ENCODE data around the gene RBM17. TPM values are rescaled to one million over a fixed set of nuclear protein-coding genes. Genes with fewer than 3 reads are reported as not detected.
"Not testable (repeated sequence)": the region's sequence is repeated elsewhere in the genome, so short reads cannot be mapped to it uniquely, and the experiment has no call there.

Gene RBM17
- total RNA-seq, 1 experiment from 2014 or later, result 39.7 TPM

DNA sequence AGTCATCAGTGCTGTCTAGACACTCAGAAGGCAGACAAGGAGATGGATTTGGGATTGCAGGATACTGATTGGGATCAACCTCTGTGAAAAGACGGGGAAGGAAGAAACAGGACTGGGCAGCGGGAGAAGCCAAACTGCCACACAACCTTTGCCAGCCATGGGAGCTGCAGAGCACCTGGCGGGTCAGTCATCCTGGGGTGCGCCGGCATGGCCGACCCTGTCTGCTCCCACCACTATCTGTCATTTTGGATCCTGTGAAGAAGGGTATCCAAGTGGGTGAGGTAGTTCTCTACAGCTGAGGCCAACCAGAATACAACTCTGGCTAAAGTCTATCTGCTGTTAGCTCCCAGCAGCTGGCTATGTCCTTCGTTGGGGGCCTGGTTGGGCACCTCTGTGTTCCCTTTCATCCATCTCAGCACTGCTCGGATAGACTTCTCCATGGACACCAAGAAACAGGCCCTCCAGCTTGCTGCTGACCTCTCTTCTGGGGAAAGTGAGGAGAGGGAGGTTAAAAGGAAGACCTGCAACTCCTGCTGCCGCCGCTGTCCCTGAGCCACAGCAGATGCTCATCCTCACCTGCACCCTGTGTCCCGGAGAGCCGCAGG, 11.7 kb upstream of the RBM17 start:
- no peak for DNase-seq (ENCODE audit: low read depth)

DNA sequence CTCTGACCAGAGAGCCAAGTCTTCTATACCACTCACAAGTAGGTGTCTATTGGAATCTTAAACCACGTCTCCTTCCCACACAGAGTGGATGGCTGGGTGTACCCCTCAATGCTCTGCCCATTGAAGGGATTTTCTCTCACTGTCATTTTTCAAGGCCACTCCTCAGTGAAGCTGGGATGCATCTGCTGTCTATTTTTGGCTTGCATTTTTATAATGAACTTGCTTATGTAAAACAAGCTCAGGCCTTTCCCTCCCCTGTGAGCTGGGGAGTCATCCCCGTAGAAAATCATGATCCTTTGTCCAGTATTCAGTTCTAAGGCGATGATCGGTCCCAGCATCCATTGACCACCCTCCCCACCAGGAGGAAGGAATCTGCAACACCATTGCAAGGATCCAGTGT, 9.8 kb upstream of the RBM17 start:
- no peak for DNase-seq (ENCODE audit: low read depth)

- DNase-seq (ENCODE audit: low read depth), result no peak
Measured at GRCh38 chr10:6080417-6080973, 8.3 kb upstream of the RBM17 start.

DNA sequence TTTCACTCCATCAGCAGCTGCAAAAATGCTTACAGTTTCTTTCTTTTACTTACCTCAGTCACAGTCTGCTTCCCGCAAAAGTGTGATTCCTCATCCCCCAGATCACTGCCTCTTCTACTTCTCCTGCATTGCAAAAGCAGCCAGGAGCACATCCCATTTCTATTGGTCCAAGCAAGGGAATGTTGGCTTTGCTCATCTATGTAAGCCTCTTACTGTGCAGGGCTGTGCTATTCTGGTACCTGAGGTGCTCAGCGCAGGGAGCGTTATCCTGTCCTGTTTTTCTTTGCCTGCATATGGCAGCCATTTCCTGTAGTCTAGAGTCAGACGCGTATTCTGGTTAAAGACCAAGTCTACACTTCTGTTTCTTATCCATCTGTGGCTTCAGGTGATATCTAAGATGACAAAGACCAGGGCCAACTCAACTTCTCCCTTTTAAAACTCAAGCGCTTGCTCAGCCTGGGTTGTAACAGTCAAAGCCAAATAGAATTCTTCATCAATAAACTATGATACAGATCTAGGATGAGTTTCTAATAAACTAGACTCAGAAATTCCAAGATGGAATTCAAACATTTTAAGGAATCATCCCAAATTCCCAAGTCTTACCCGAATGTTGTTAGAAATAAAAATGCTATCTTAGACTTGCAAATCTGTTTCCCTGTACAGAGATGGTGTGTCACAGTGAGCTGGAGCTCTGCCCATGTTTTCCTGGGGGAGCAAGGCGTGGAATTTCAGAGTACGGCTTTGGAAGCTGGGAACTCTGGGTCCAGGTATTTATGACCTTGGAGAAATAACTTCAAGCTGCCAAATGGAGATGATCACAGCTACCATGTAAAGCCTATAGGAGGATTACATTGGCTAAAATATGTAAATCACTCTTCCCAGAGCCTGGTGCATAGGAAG, 6.1 kb upstream of the RBM17 start:
- no peak for DNase-seq (ENCODE audit: low read depth)

DNA sequence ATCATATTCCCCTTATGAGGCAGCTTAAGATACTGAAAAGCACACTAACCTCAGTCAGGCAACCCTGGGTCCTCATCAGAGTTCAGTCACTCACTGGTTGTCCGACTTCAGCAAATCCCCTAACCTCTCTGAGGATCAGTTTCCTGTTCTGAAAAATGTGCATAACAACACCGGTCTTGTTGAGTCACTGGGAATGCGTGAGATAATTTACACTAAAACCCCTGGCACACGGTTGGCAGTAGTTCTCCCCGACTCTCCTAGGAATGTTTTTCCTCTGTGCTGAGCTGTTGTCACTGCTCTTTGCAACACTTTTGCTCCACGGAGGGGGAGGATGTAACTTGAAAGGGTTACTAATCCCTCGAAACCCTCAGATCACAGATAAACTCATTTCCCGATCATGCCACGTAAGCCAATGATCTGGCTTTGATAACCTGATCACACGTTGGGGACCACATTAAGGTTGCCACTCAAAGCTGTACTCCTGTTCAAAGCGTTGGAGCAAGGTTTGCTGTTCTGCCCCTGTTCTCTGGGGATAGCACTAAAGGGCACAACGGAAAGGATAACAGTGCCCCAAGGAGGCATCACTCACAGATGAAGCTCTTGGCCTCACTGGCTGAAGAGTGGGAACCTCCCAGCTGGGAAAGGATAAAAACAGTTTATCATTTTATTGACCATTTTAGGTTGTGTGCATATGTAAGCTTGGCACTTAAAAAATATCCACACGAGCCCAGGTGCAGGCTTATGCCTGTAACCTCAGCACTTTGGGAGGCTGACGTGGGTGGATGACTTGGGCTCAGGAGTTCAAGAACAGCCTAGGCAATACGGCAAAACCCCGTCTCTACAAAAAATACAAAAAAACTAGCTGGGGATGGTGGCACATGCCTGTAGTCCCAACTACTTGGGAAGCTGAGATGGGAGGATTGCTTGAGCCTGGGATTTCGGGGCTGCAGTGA, 5.0 kb upstream of the RBM17 start:
- no peak for DNase-seq (ENCODE audit: low read depth)

- DNase-seq (ENCODE audit: low read depth), result peak; percentile 91
Measured at GRCh38 chr10:6086375-6087233, 2.2 kb upstream of the RBM17 start.

DNA sequence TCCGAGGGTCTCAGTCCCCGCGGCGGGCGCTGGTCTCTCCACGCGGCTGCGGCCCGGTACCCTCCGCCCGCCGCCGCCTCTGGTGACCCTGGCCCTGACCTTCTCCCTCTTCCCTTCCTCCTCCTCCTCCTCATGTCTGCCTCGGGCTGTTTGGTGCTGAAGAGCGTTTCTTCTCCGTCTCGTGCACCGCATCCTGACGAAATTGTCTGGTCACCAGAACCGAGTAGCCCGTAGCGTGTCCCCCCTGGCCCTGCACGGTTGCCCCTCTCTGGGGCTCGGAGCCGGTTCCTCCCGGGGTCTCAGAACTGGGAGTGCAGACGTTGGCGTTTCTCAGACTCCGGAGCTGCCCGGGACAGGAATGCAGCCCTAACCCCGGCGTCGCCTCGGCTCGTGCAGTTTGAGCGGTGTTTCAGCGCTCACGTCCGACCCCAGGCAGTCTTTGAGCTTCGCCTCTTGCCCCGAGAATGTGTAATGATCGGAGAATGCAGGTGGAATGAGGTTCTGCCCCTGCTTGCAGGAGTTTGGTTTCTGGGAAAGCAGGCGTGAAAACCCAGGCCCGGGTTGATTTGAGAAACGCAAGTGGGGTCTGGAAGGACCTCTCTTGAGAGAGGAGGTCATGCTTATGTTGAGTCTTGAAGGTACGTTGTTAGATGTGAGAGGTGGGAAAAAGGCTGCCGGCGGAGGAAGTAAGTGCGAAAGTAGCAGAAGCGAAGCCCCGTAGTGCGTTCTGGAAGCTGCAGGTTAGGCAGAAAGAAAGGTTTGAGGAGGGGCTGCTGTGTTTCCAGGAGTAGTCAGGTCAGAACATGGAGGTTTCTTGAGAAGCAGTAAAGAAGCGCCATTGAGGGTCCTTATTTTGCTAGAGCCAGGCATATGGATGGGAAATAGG, 743 bp downstream of the RBM17 start:
- DNase-seq (ENCODE audit: low read depth), result no peak

- DNase-seq (ENCODE audit: low read depth), result no peak
Measured at GRCh38 chr10:6091630-6092029, 2.8 kb downstream of the RBM17 start.

DNA sequence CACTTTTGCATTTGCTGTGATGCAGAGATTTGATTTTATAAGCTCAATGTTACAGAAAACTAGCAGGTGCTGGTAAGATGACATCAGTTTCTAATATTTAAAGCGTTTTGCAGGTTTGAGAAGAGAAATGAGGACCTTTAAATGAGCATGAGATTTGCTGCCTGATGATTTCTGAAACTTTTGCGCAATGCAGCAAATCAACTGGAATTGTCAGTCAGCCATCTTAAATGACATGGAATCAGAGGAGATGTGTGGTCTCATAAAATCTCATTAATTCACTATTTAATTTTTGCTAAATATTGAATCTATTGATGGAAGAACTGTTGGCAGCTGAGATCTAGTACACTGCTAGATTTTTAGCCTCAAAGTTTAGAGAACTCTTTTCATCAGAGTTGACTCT, 3.9 kb downstream of the RBM17 start:
- DNase-seq (ENCODE audit: low read depth), result no peak

DNA sequence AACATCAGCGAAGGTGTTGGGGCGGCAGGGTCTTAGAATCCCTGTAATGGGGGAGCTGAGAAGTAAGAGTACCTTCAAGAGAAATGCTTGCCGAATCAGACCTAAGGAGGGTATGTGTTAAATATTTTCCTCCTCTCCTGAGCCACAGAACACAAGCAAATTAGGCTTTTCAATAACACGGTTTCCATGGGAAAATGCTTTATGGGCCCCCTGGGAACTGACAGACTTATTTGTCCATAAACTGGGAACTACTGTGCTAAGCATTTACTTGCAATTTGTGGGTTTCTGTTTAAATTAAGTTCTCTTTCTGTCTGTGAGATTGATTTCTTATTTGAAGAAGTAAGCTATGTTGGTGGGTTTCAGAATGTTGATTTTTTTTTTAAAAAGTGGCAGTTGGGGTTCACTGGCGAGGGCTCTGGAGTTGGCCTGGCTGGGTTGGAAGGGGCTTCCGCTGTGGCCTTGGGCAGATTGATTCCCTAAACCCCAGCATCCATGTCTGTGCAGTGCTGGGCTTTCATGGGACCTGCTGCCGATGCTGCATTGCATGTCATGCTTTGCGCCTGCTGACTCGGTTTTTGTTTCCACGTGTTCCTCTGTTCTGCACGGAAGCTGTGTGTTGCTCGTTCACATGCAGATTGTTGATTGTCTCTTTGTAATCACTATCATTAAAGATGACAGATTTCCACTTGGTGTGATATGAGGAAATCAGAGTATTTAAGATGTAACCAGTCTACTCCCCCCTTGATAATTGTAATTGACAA, 7.2 kb downstream of the RBM17 start:
- peak; percentile 49 for DNase-seq (ENCODE audit: low read depth)

GRCh38 chr10:6097063-6097462, 8.2 kb downstream of the RBM17 start:
- DNase-seq (ENCODE audit: low read depth), result no peak

DNA sequence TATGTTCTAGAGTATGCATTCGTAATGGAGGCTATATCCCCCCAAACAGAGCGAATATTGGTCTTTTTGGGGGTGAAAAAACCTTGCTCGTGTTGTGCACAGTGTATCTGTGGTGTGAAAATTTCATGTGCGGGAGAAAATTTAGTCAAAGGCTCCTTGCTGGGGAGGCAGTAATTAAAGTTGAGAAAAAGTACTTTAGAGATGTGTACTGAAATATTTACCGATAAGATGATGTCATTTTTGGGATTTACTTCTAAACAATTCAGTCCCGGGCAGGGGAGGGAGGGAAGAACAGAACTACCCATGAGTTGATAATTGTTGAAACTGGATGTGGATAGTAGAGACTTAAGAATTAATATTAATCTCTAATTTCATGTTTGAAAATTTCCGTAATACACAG, 9.3 kb downstream of the RBM17 start:
- no peak for DNase-seq (ENCODE audit: low read depth)

DNA sequence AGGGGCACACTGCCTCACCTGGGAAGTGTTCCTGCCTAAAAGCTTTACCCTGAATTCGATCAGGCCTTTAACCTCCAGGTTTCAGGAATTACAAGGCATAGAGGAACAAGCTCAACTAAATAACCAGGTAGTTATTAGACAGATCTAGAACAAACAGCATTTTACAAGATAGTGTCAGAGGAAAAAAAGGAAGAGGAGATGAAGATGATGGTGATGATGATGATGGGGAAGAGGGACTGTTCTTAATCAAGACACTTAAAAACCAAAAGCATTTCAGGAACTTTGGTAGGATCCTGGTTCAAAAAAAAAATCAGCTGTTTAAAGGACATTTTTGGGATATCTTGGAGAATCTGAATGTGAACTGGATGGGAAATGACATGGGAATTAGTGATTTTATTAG, 11.5 kb downstream of the RBM17 start:
- DNase-seq (ENCODE audit: low read depth), result no peak

DNA sequence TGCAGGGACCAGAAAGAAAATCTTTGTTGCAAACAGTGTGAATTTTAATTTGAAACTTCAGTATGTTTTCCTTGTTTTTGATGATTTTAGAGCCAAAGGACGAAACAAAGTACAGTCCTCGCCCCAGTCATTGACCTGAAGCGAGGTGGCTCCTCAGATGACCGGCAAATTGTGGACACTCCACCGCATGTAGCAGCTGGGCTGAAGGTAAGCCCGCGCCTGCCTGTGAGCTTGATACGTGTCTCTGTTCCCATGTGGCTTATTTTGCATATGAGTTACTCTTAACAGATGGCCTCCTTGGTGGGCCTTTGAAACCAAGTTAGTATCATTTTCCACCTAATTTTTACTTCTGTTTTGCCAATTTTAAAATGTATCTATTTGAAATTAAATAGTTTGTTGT, 12.3 kb downstream of the RBM17 start:
- no peak for DNase-seq (ENCODE audit: low read depth)

GRCh38 chr10:6102128-6102527, 13.3 kb downstream of the RBM17 start:
- no peak for DNase-seq (ENCODE audit: low read depth)

GRCh38 chr10:6103591-6103990, 14.8 kb downstream of the RBM17 start:
- no peak for DNase-seq (ENCODE audit: low read depth)

GRCh38 chr10:6107616-6108015, 18.8 kb downstream of the RBM17 start:
- not testable (repeated sequence) for DNase-seq (ENCODE audit: low read depth)

DNA sequence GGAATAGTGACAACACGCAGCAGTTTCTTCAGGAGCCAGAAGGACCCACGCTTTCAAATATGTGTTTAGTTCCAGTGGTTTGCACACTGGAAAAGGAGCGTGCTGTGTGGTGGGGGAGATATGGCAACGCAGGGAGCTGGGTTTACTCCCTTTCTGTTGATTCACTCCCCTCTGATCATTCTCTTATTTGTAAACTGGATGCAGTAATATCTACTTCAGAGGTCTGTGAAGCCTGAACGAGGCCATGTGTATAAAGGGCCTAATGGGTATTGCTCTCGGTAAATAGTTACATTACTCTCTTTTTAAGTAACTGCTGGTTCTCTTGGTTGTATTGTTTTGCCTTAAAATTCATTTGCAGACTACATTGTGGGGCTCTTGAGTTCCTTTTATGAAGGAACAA, 19.2 kb downstream of the RBM17 start:
- no peak for DNase-seq (ENCODE audit: low read depth)

All from LHCN-M2 (cell line).